SK-N-SH (cell line): Measurements from ENCODE around the gene SLC16A13. TPM values are rescaled to one million over a fixed set of nuclear protein-coding genes. Genes with fewer than 3 reads are reported as not detected.

Experiments
- CTCF ChIA-PET: fragments of 300-600, 350-600 bp; formaldehyde crosslinking; extraction: SDS; loops from one replicate; lab custom pipeline; 2021; lab: Yijun Ruan, JAX
- POLR2A ChIA-PET: fragments of 350-600 bp; sonication (Branson Sonifier 250); formaldehyde crosslinking; extraction: SDS; loops from one replicate; lab custom pipeline; 2020; ENCODE audit warnings: antibody characterized with exemption, inconsistent platforms; lab: Yijun Ruan, JAX
- DNase-seq: peaks from one replicate; pipeline ENCODE4 v3.0.0; 2012
- H2AFZ ChIP-seq: fragments of 200-600 bp; sonication (generic); 2 replicates; pipeline ENCODE4 v1.8.1; 2016; ENCODE audit warnings: antibody characterized with exemption, mild to moderate bottlenecking, low read depth
- H3F3A ChIP-seq: fragments of 200-600 bp; sonication (generic); replicated peaks from 2 replicates; pipeline ENCODE3; 2016; ENCODE audit warnings: antibody characterized with exemption, mild to moderate bottlenecking; ENCODE audit not compliant: insufficient read depth
- H3K27ac ChIP-seq, 2 experiments: fragments of 200-500 bp in 1 of 2; fragments of 200-600 bp in 1 of 2; sonication (Bioruptor generic) in 1 of 2; sonication (generic), shearing (Covaris generic) in 1 of 2; 2 replicates each; pipeline versions ENCODE4 v1.5.1 to v1.6.1; 2014 to 2016; ENCODE audit warnings: low read depth in 2 of 2, inconsistent platforms in 1 of 2, low read length in 1 of 2, mild to moderate bottlenecking in 1 of 2, mixed read lengths in 1 of 2
- H3K27me3 ChIP-seq: fragments of 200-600 bp; sonication (generic), shearing (Covaris generic); 2 replicates; pipeline ENCODE4 v1.6.1; 2016; ENCODE audit warnings: mixed run types; ENCODE audit not compliant: insufficient read depth
- H3K36me3 ChIP-seq, 2 experiments: fragments of 200-500 bp in 1 of 2; fragments of 200-600 bp in 1 of 2; sonication (Bioruptor generic) in 1 of 2; sonication (generic) in 1 of 2; replicated peaks in 1 of 2; 2 replicates each; pipeline versions ENCODE3 to v1.5.1; 2014 to 2016; ENCODE audit warnings: low read length in 1 of 2, mild to moderate bottlenecking in 1 of 2; ENCODE audit not compliant: insufficient read depth in 2 of 2, control insufficient read depth in 1 of 2
- H3K4me1 ChIP-seq, 2 experiments: fragments of 200-500 bp in 1 of 2; fragments of 200-600 bp in 1 of 2; sonication (Bioruptor generic) in 1 of 2; sonication (generic), shearing (Covaris generic) in 1 of 2; 2 replicates each; pipeline versions ENCODE4 v1.5.1 to v1.6.1; 2014 to 2016; ENCODE audit warnings: low read depth in 1 of 2, low read length in 1 of 2, mixed run types in 1 of 2; ENCODE audit not compliant: insufficient read depth in 2 of 2, control insufficient read depth in 1 of 2
- H3K4me2 ChIP-seq: fragments of 200-600 bp; sonication (generic), shearing (Covaris generic); 2 replicates; pipeline ENCODE4 v1.6.1; 2017; ENCODE audit warnings: mixed run types
- H3K4me3 ChIP-seq, 2 experiments: fragments of 200-500 bp in 1 of 2; fragments of 200-600 bp in 1 of 2; sonication (Bioruptor generic) in 1 of 2; sonication (generic), shearing (Covaris generic) in 1 of 2; 2 replicates each; pipeline versions ENCODE4 v1.5.1 to v1.8.1; 2014 to 2016; ENCODE audit warnings: low read depth in 2 of 2, inconsistent platforms in 1 of 2, low read length in 1 of 2, mild to moderate bottlenecking in 1 of 2, mixed read lengths in 1 of 2, moderate library complexity in 1 of 2
- H3K79me2 ChIP-seq: fragments of 200-600 bp; sonication (generic); 2 replicates; pipeline ENCODE4 v1.8.1; 2017; ENCODE audit warnings: mild to moderate bottlenecking; ENCODE audit not compliant: insufficient read depth
- H3K9ac ChIP-seq: fragments of 200-600 bp; sonication (generic); 2 replicates; pipeline ENCODE4 v1.6.1; 2017; ENCODE audit warnings: mixed run types
- H3K9me2 ChIP-seq: fragments of 200-600 bp; sonication (generic); 2 replicates; pipeline ENCODE4 v1.6.1; 2017; ENCODE audit warnings: mixed run types
- H3K9me3 ChIP-seq: fragments of 200-600 bp; sonication (generic); 2 replicates; pipeline ENCODE4 v1.6.1; 2017; ENCODE audit warnings: mixed run types, mild to moderate bottlenecking, moderate library complexity
- H4K20me1 ChIP-seq: fragments of 200-600 bp; sonication (generic); 2 replicates; pipeline ENCODE4 v1.6.1; 2017; ENCODE audit warnings: mild to moderate bottlenecking, mixed run types; ENCODE audit not compliant: insufficient read depth
- CTCF ChIP-seq: fragments of 200-600 bp; sonication (generic); IDR thresholded peaks from 2 replicates; pipeline ENCODE4 v1.6.1; 2017; ENCODE audit warnings: antibody characterized with exemption, mild to moderate bottlenecking, moderate library complexity
- FOSL2 ChIP-seq: IDR thresholded peaks from 2 replicates; pipeline ENCODE4 v1.4.0; 2012; ENCODE audit warnings: low read depth, mild to moderate bottlenecking, moderate library complexity, borderline replicate concordance
- FOXM1 ChIP-seq: IDR thresholded peaks from 2 replicates; pipeline ENCODE4 v1.4.0; 2012; ENCODE audit warnings: low read depth, mild to moderate bottlenecking
- JUND ChIP-seq: IDR thresholded peaks from 2 replicates; pipeline ENCODE4 v1.4.0; 2012
- MEF2A ChIP-seq: IDR thresholded peaks from 2 replicates; pipeline ENCODE4 v1.4.0; 2012; ENCODE audit warnings: low read depth, borderline replicate concordance
- NFIC ChIP-seq: IDR thresholded peaks from 2 replicates; pipeline ENCODE4 v1.4.0; 2012; ENCODE audit warnings: borderline replicate concordance
- RAD21 ChIP-seq: IDR thresholded peaks from 2 replicates; pipeline ENCODE4 v1.6.1; 2012; ENCODE audit warnings: mild to moderate bottlenecking, low read length
- RFX5 ChIP-seq: IDR thresholded peaks from 2 replicates; pipeline ENCODE4 v1.6.1; 2012; ENCODE audit warnings: mild to moderate bottlenecking, improper control_type of control experiment, low read length
- RXRA ChIP-seq: IDR thresholded peaks from 2 replicates; pipeline ENCODE4 v1.4.0; 2012; ENCODE audit warnings: low read depth, mild to moderate bottlenecking, borderline replicate concordance
- TAF1 ChIP-seq: IDR thresholded peaks from 2 replicates; pipeline ENCODE4 v1.6.1; 2012; ENCODE audit warnings: low read depth, mild to moderate bottlenecking, low read length, moderate library complexity, borderline replicate concordance
- TCF12 ChIP-seq: IDR thresholded peaks from 2 replicates; pipeline ENCODE4 v1.4.0; 2012
- TEAD4 ChIP-seq: IDR thresholded peaks from 2 replicates; pipeline ENCODE4 v1.4.0; 2012; ENCODE audit warnings: mild to moderate bottlenecking, borderline replicate concordance; ENCODE audit not compliant: insufficient read depth
- USF2 ChIP-seq: fragments of 150-350 bp; IDR thresholded peaks from 2 replicates; pipeline ENCODE4 v1.6.1; 2017; ENCODE audit warnings: antibody characterized with exemption, low read length, low read depth, borderline replicate concordance
- ZBTB33 ChIP-seq: IDR thresholded peaks from 2 replicates; pipeline ENCODE4 v1.4.0; 2012; ENCODE audit warnings: low read depth, borderline replicate concordance
- WGBS: methylation state at CpG from one replicate; pipeline ENCODE4 v1.1.6; 2017; ENCODE audit warnings: low lambda C conversion rate; 5-methylcytosine and 5-hydroxymethylcytosine counted together
- polyA plus RNA-seq, 3 experiments: library from polyadenylated mRNA; depleted of rRNA; stranded (reverse); fragments of >200 nt; gene quantifications; 2 replicates each; pipeline ENCODE4 v1.2.3, GENCODE V29; 2012

Gene SLC16A13
- polyA plus RNA-seq, 1 of the 3 experiments (the other 2 are of a cell fraction) = 3.9 TPM

GRCh38 chr17:6998855-6999508 is 36.8 kb upstream of the SLC16A13 start:
- POLR2A ChIA-PET = no interaction called here

GRCh38 chr17:7001318-7001961 is 34.4 kb upstream of the SLC16A13 start:
- no peak overlapping the region for H3K27ac ChIP-seq
- peaks cover 0 to 3% of the 10 kb centered on the region in 2 experiments; a peak in 1 of 4 replicates for H3K4me1 ChIP-seq
- H3K27me3 ChIP-seq = no peaks in the 10 kb centered on the region
- peaks cover 9% of the 10 kb centered on the region; the same call in 1 of the 2 replicates for H3K79me2 ChIP-seq
- TF ChIP-seq RFX5 = no peak
- TF ChIP-seq NFIC = no peak
- no peak for TF ChIP-seq MEF2A
- TF ChIP-seq USF2 = no peak
- peak; percentile 40 for TF ChIP-seq CTCF
- TF ChIP-seq TCF12 = no peak
- TF ChIP-seq TAF1 = no peak
- WGBS = 91% methylated on average over 10 of the region's 10 CpGs
- H2AFZ ChIP-seq = no peak overlapping the region
- H3K4me2 ChIP-seq = no peak overlapping the region
- no peaks in the 10 kb centered on the region for H3K9me2 ChIP-seq
- H3F3A ChIP-seq = peaks cover 4% of the 10 kb centered on the region
- H3K9ac ChIP-seq = no peak overlapping the region
- H3K4me3 ChIP-seq = no peak overlapping the region
- no peaks in the 10 kb centered on the region for H3K9me3 ChIP-seq
- H3K36me3 ChIP-seq = peaks cover 21 to 41% of the 10 kb centered on the region in 2 experiments
- DNase-seq = no peak
- peaks cover 3% of the 10 kb centered on the region; the same call in 1 of the 2 replicates for H4K20me1 ChIP-seq
- ChIA-PET CTCF (interaction anchor here (0.7 to 7.0 kb wide), 4 partner anchors 86 to 1317 kb away, joined by 3 to 72 read pairs (median 38); no protein-coding TSS in a partner anchor), POLR2A (no interaction called here)

More at GRCh38 chr17:6998855-6999508, 36.8 kb upstream of the SLC16A13 start:
- Histone ChIP-seq H3K79me2 (peaks cover 9% of the 10 kb centered on the region; the same call in 1 of the 2 replicates), H3K9me2 (no peaks in the 10 kb centered on the region), H3F3A (peaks cover 4% of the 10 kb centered on the region), H3K36me3 (peaks cover 21 to 46% of the 10 kb centered on the region in 2 experiments), H4K20me1 (no peaks in the 10 kb centered on the region), H3K9ac (no peak overlapping the region), H2AFZ (no peak overlapping the region), H3K27me3 (no peaks in the 10 kb centered on the region), H3K4me2 (no peak overlapping the region), H3K4me3 (no peak overlapping the region), H3K9me3 (no peaks in the 10 kb centered on the region), H3K27ac (no peak overlapping the region), H3K4me1 (peaks cover 0 to 3% of the 10 kb centered on the region in 2 experiments; a peak in 1 of 4 replicates)
- CTCF ChIA-PET = interaction anchor here (1.0 to 2.6 kb wide), 4 partner anchors 23 to 155 kb away, joined by 3 to 11 read pairs (median 9); partner anchors contain the start of gene BCL6B
- no peak for TF ChIP-seq JUND
- no peak for TF ChIP-seq RXRA
- TF ChIP-seq FOXM1 = no peak
- no peak for TF ChIP-seq RAD21
- TF ChIP-seq TEAD4 = no peak
- TF ChIP-seq FOSL2 = no peak
- TF ChIP-seq ZBTB33 = no peak
- TF ChIP-seq RFX5 = no peak
- no peak for DNase-seq
- 86% methylated on average over 11 of the region's 11 CpGs for WGBS
